RWPE2 (cell line): ENCODE results near the gene EXOC6B.
"Not testable (repeated sequence)": the region's sequence is repeated elsewhere in the genome, so short reads cannot be mapped to it uniquely, and the experiment has no call there.

Source experiments
- ATAC-seq: fragments of 200-7000 bp; cut with Tn5 transposase; 3 replicates; pipeline ENCODE4 v1.9.1; 2021; ENCODE audit warnings: low read depth
- DNase-seq: peaks from one replicate; pipeline ENCODE4 v3.0.0-alpha.2; 2020; ENCODE audit warnings: low spot score
- H3K27ac ChIP-seq: fragments of 450-650 bp; 2 replicates; pipeline ENCODE4 v1.5.1; 2017; ENCODE audit warnings: mild to moderate bottlenecking; ENCODE audit not compliant: poor library complexity, severe bottlenecking
- H3K27me3 ChIP-seq: fragments of 250-450 bp; sonication (Bioruptor Pico); 2 replicates; pipeline ENCODE4 v1.5.1; 2021; ENCODE audit warnings: mild to moderate bottlenecking, moderate library complexity; ENCODE audit not compliant: insufficient read depth, poor library complexity, severe bottlenecking
- H3K36me3 ChIP-seq: fragments of 250-450 bp; sonication (Bioruptor Pico); 2 replicates; pipeline ENCODE4 v1.5.1; 2020; ENCODE audit warnings: low read depth, mild to moderate bottlenecking, moderate library complexity
- H3K4me1 ChIP-seq: fragments of 250-450 bp; sonication (Bioruptor Pico); 2 replicates; pipeline ENCODE4 v1.5.1; 2021; ENCODE audit warnings: mild to moderate bottlenecking, moderate library complexity; ENCODE audit not compliant: insufficient read depth, poor library complexity, severe bottlenecking
- H3K4me3 ChIP-seq: fragments of 250-450 bp; sonication (Bioruptor Pico); 2 replicates; pipeline ENCODE4 v1.5.1; 2021; ENCODE audit warnings: mild to moderate bottlenecking, moderate library complexity; ENCODE audit not compliant: severe bottlenecking
- H3K9me3 ChIP-seq: fragments of 250-450 bp; sonication (Bioruptor Pico); 2 replicates; pipeline ENCODE4 v1.5.1; 2021; ENCODE audit warnings: mild to moderate bottlenecking, moderate library complexity; ENCODE audit not compliant: severe bottlenecking
- CTCF ChIP-seq: fragments of 450-650 bp; IDR thresholded peaks from one replicate; pipeline ENCODE4 v1.5.1; 2017; ENCODE audit warnings: mild to moderate bottlenecking, moderate library complexity; ENCODE audit not compliant: poor library complexity, severe bottlenecking

EXOC6B gene

GRCh38 chr2:72427022-72427861 is 398.6 kb downstream of the EXOC6B start:
- H3K9me3 ChIP-seq: no peaks in the 10 kb centered on the region
- DNase-seq: no peak
- TF ChIP-seq CTCF: no peak
- H3K4me3 ChIP-seq: no peak overlapping the region
- H3K36me3 ChIP-seq: no peaks in the 10 kb centered on the region
- no peak for ATAC-seq
- no peaks in the 10 kb centered on the region for H3K27me3 ChIP-seq
- no peaks in the 10 kb centered on the region for H3K4me1 ChIP-seq
- H3K27ac ChIP-seq: no peak overlapping the region

- Histone ChIP-seq H3K36me3 (no peaks in the 10 kb centered on the region), H3K4me3 (no peak overlapping the region), H3K27me3 (no peaks in the 10 kb centered on the region), H3K9me3 (no peaks in the 10 kb centered on the region), H3K27ac (no peak overlapping the region), H3K4me1 (no peaks in the 10 kb centered on the region)
- ATAC-seq: no peak
- no peak for DNase-seq
- no peak for TF ChIP-seq CTCF
Observed at GRCh38 chr2:72425996-72426395, 399.8 kb downstream of the EXOC6B start.

- no peak for DNase-seq
- H3K4me3 ChIP-seq: no peak overlapping the region
- no peaks in the 10 kb centered on the region for H3K9me3 ChIP-seq
- ATAC-seq: no peak
- H3K27me3 ChIP-seq: no peaks in the 10 kb centered on the region
- no peak overlapping the region for H3K27ac ChIP-seq
- TF ChIP-seq CTCF: no peak
- H3K4me1 ChIP-seq: no peaks in the 10 kb centered on the region
- H3K36me3 ChIP-seq: no peaks in the 10 kb centered on the region
Observed at GRCh38 chr2:72423756-72424155, 402.1 kb downstream of the EXOC6B start.

- H3K27ac ChIP-seq, H3K4me3 ChIP-seq, H3K4me1 ChIP-seq, ATAC-seq, DNase-seq, H3K9me3 ChIP-seq, H3K36me3 ChIP-seq, H3K27me3 ChIP-seq: not testable (repeated sequence)
Observed at GRCh38 chr2:72421771-72422379, 404.0 kb downstream of the EXOC6B start.

GRCh38 chr2:72415781-72416475 is 409.9 kb downstream of the EXOC6B start:
- TF ChIP-seq CTCF: no peak
- no peak for ATAC-seq
- Histone ChIP-seq H3K27ac (no peak overlapping the region), H3K27me3 (no peaks in the 10 kb centered on the region), H3K4me1 (no peaks in the 10 kb centered on the region), H3K36me3 (no peaks in the 10 kb centered on the region), H3K9me3 (no peaks in the 10 kb centered on the region), H3K4me3 (no peak overlapping the region)
- DNase-seq: no peak
